H1 (cell line): ENCODE data around the gene SRCIN1.

Experiments used
- ASH2L ChIP-seq: fragments of 200-600, 300-600 bp; sonication (generic); IDR thresholded peaks from one replicate; pipeline ENCODE4 v1.7.1; 2017; ENCODE audit warnings: low read length
- CBX5 ChIP-seq: fragments of 300-800, 300-1000 bp; sonication (generic); IDR thresholded peaks from 2 replicates; pipeline ENCODE4 v1.7.1; 2016; ENCODE audit warnings: antibody characterized with exemption, low read length, low read depth
- CHD1 ChIP-seq: IDR thresholded peaks from 2 replicates; pipeline ENCODE4 v1.6.1; 2012; ENCODE audit warnings: low read depth, low read length, improper control_type of control experiment
- CTCF ChIP-seq, 3 experiments: IDR thresholded peaks; 1 replicate in 2 of 3; 2 replicates in 1 of 3; pipeline versions ENCODE4 v1.5.1 to v1.6.1; 2011; ENCODE audit warnings: low read length in 3 of 3, mild to moderate bottlenecking in 3 of 3, inconsistent platforms in 2 of 3, low read depth in 1 of 3, moderate library complexity in 1 of 3; ENCODE audit not compliant: insufficient read depth in 1 of 3; ENCODE audit errors: control extremely low read depth in 1 of 3
- EGR1 ChIP-seq: IDR thresholded peaks from 2 replicates; pipeline ENCODE4 v1.6.1; 2011; ENCODE audit warnings: low read depth, low read length, borderline replicate concordance
- EP300 ChIP-seq, 2 experiments: IDR thresholded peaks; 1 replicate in 1 of 2; 2 replicates in 1 of 2; pipeline ENCODE4 v1.6.1; 2011 to 2012; ENCODE audit warnings: low read depth in 2 of 2, low read length in 2 of 2, mild to moderate bottlenecking in 2 of 2, borderline replicate concordance in 1 of 2, inconsistent platforms in 1 of 2, moderate library complexity in 1 of 2
- PHF8 ChIP-seq: fragments of 200-600 bp; sonication (generic); conservative IDR thresholded peaks from 2 replicates; pipeline ENCODE4 v1.7.1; 2012; ENCODE audit warnings: low read depth, mild to moderate bottlenecking, inconsistent platforms, low read length, moderate library complexity
- POLR2A ChIP-seq, 2 experiments: IDR thresholded peaks; 1 replicate in 1 of 2; 2 replicates in 1 of 2; pipeline ENCODE4 v1.6.1; 2011; ENCODE audit warnings: low read depth in 2 of 2, low read length in 2 of 2, mild to moderate bottlenecking in 2 of 2; ENCODE audit errors: control extremely low read depth in 1 of 2
- RXRA ChIP-seq: IDR thresholded peaks from 2 replicates; pipeline ENCODE4 v1.6.1; 2011; ENCODE audit warnings: low read depth, mild to moderate bottlenecking, low read length, moderate library complexity; ENCODE audit not compliant: insufficient read depth
- SIX5 ChIP-seq: IDR thresholded peaks from 2 replicates; pipeline ENCODE4 v1.6.1; 2011; ENCODE audit warnings: mild to moderate bottlenecking, low read depth, low read length
- TBP ChIP-seq: IDR thresholded peaks from 2 replicates; pipeline ENCODE4 v1.6.1; 2011; ENCODE audit warnings: low read depth, low read length, improper control_type of control experiment
- USF2 ChIP-seq: IDR thresholded peaks from 2 replicates; pipeline ENCODE4 v1.6.1; 2011; ENCODE audit warnings: low read length, improper control_type of control experiment
- ZNF274 ChIP-seq: IDR thresholded peaks from 2 replicates; pipeline ENCODE4 v1.7.0; 2012; ENCODE audit warnings: low read length, borderline replicate concordance; ENCODE audit errors: extremely low read depth
- TF ChIP-seq, protein P1 (sequence below): IDR thresholded peaks from 2 replicates; pipeline ENCODE4 v1.6.1; 2012; ENCODE audit warnings: low read length, inconsistent platforms

DNA sequence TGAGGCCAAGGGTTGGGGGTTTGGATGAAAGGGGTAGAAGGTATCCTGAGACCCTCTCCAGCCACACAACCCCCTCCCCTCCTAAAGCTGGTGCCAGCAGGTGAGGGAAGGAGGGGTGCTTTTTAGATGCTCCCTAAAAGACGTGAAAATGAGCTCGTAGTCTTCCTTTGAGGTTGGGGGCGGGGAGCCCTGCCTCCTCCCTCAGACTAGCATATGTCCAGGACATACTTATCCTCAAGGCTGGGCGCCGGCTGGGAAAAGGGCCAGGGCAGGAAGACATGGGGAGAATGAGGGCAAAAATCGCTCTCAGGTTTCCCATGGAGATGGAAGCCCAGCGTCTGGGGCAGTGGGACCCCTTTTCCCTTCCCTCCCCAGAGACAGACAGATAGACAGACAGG lies 26.7 kb downstream of the SRCIN1 start:
- TF ChIP-seq CTCF (IDR thresholded peaks at IDR 0.05; ENCODE audit: control extremely low read depth in 1 of 3, insufficient read depth in 1 of 3, low read depth in 1 of 3, low read length in 3 of 3) (no peak), EGR1 (no peak), EP300 (IDR thresholded peaks at IDR 0.05; ENCODE audit: borderline replicate concordance in 1 of 2, low read depth in 2 of 2, low read length in 2 of 2) (no peak), USF2 (no peak), POLR2A (IDR thresholded peaks at IDR 0.05; ENCODE audit: control extremely low read depth in 1 of 2, low read depth in 2 of 2, low read length in 2 of 2) (no peak), ASH2L (no peak), CHD1 (no peak), TBP (no peak), SIX5 (no peak), CBX5 (no peak), PHF8 (no peak), RXRA (no peak), ZNF274 (no peak)
- TF ChIP-seq, protein P1, sequence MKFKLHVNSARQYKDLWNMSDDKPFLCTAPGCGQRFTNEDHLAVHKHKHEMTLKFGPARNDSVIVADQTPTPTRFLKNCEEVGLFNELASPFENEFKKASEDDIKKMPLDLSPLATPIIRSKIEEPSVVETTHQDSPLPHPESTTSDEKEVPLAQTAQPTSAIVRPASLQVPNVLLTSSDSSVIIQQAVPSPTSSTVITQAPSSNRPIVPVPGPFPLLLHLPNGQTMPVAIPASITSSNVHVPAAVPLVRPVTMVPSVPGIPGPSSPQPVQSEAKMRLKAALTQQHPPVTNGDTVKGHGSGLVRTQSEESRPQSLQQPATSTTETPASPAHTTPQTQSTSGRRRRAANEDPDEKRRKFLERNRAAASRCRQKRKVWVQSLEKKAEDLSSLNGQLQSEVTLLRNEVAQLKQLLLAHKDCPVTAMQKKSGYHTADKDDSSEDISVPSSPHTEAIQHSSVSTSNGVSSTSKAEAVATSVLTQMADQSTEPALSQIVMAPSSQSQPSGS: no peak
